Measurements from ENCODE around the gene MYO1D.

DNA sequence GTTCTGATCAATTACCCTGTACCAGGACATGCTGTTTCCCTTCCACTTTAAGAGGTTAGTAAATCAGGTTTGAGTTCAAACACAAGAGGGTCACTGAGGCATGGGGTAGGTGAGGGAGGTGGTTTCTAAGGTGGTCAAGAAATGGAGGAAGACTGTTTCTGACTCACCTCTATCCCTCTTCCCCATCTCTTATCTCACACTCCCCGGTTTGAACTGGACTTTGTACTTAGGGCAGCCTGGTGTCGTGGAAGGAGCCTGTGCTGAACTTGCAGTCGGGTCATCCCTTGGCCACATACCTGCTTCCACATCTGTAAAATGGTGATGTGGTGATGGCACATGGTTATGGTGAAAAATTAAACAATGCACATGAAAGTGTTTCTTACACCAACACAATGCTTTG lies 33.8 kb upstream of the MYO1D start:
- TF ChIP-seq POLR2A (IDR thresholded peaks at IDR 0.05): no peak
- no peak for TF ChIP-seq EP300 (IDR thresholded peaks at IDR 0.05)
- no peak for TF ChIP-seq CTCF (IDR thresholded peaks at IDR 0.05)
